GM21390 (cell line): ENCODE data around the gene TAF4B.
A peak's percentile ranks its signal among the peaks of the same experiment; 100 is the strongest.
"Not testable (repeated sequence)": the region's sequence is repeated elsewhere in the genome, so short reads cannot be mapped to it uniquely, and the experiment has no call there.

ENCODE experiments used
- ATAC-seq: cut with Tn5 transposase; IDR thresholded peaks from one replicate; pipeline ENCODE4 v1.9.1; 2021; ENCODE audit not compliant: unreplicated experiment

Gene TAF4B

DNA sequence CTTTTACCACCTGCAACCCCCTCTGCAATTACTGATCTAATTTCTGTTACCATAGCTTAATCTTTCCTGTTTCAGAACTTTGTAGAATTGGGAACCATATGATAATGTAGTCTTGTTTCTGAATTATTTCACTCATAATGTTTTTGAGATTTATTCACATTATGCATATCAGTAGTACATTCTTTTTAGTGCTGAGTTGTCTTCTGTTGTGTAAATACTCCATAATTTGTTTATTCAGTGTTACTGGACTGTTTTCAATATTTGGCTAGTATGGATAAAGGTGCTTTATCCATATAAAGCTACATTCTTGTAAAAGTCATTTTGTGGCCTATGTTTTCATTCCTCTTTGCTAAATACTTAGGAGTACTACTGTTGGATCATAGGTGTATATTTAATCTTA lies 152.5 kb downstream of the TAF4B start:
- ATAC-seq, result no peak

GRCh38 chr18:26381555-26381954 lies 155.3 kb downstream of the TAF4B start:
- ATAC-seq, result not testable (repeated sequence)

DNA sequence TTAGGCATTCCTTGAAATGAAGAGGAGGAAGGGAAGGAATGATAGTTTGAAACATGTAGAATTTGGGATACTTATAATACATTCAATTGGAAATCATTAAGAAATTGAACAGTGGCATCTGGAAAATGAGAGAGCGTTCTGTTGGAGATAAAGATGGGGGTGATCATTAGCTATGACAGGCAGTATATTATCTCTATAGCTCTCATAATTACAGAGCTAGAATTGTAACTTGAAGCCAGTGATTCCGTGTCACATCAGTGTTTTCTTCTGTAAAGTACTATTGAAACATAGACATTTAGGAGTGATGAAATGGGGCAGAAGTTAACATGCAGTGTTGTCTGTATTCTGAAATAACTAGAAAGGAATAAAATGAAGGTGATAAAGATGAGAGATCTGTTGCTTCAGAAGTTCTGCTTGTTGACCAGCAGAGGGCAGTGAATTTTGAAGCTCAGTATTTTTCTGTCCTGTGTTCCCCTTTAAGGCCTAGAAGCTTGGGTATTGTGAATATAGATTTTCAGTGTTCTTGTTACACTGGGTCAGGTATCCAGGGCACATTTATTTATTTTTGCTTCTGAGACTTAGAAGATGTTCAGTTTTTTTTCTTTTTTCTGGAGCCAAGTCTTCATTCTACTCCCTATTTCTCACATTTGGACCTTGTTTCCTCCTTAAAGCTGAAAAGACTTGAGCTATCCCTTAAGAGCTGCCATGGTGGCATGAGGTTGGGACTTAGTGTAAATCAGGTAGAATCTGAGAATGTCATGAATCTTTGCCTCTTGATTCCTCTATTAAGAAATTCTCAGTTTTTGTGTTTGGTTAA lies 157.4 kb downstream of the TAF4B start:
- ATAC-seq, result peak; percentile 88

DNA sequence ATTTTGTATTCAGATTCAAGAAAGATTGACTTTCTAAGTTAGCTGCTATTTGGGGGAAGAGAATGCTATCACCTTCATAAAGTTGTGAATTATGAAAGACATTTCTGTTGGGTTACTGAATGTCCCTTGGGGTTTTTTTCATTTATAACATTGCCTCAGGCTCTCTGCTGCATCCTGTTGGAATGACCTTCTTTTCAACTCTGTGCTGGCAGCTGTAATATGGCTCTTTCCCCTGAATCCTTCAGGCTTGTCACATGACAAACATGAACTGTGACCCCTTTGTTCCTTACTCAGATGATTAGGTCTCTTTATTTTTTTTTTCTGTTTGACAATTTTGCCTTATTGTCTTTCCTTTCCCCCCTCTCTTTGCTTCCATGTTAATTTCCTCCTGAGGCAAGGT lies 159.8 kb downstream of the TAF4B start:
- ATAC-seq, result no peak

- no peak for ATAC-seq
These were observed 160.2 kb downstream of the TAF4B start for GRCh38 chr18:26386441-26386840.

DNA sequence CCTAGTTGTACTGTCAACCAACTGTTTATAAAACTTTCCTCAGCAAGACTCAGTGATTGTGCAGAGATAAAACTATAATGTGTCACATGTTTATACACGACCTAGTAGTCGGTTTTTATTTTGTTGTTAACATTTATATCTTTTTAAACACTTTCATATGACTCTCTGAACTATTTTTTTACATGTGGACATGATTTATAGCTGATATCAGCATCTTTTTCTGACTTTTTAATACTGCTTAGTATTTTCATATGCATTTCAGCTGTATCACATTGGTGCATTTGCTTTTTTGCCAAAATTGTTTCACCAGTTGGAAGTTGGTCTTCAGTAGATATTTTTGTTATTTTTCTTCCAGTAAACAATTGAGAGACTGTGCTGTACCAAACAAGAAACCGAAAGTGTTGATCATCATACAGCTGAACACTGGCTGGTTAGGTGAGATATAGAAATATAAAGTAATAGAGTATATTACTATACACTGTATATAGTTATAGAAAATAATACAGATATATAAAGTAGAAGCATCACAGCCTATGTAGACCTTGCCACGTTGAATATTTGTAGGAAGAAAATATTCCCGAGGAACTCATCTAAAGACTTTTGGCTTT lies 167.9 kb downstream of the TAF4B start:
- ATAC-seq, result no peak

GRCh38 chr18:26397019-26397418 lies 170.8 kb downstream of the TAF4B start:
- no peak for ATAC-seq

GRCh38 chr18:26403491-26403890 lies 177.2 kb downstream of the TAF4B start:
- ATAC-seq, result no peak

- ATAC-seq, result peak; percentile 82
These were observed 179.1 kb downstream of the TAF4B start for GRCh38 chr18:26405190-26405801.

DNA sequence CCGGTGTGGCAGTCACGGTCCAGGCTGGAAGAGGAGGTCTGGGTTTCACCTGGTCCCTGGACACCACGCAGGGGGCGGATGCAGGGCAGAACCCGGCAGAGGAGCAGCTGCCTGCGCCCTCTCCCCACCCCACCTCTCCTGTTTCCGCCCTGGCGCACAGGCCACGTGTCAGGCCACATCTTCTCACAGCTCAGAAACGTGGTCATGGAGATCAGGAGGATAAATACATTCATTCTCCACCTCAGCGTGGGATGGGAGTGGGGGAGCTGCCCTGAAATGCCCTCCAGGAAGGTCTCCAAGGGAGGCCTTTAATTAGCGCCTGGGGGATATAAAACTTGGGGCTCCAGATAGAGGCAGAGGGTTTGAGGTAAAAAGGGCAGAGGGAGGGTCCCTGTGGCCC lies 180.1 kb downstream of the TAF4B start:
- ATAC-seq, result no peak

DNA sequence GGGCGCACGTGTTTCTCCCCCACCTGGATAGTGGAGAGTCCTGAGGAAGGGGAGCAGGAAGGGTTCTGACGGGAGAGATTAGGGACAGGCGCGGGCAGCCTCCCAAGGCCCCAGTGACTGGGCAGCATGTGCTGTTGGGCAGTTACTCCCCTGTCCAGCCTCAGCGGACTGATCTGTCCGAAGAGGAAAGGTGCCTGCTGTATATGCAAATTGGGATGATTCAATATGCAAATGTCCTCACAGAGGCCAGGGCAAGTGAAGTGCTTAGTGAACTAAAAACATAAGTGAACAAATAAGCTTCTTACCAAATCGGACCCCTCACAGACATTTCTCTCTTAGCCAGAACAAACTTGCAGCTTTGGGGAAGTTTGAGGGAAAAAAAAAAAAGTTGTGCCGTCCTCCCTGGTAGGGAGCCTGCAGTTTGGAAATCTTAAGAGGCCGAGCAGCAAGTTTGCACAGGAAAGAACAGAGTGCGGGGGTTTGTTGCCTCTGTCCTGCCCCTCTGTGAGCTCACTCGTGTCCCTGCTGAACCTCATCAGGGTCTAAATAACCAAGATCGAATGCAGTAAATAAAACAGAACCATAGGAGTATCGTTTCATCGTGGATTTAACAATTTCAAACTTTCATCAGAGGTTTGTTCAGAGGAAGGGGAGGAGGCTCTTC lies 180.7 kb downstream of the TAF4B start:
- ATAC-seq, result no peak

- no peak for ATAC-seq
These were observed 181.7 kb downstream of the TAF4B start for GRCh38 chr18:26407736-26408601.

DNA sequence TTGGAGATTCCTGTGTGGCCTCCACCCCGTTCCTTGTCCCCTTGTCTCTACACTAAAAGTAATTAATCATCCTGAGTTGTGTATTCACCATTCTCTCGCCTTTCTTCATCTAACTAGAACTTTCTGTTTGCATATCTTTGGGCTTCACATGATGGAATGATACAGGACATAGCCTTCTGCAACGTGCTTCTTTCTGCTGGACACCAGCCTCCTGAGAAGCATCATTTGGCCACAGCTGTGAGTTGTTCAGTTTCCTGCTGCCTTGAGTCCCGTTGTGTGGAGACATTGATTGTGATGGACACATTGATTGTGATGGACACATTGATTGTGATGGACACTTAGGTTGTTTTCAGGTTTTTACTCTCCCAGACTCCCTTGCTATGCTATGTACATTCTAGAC lies 182.8 kb downstream of the TAF4B start:
- ATAC-seq, result no peak

- no peak for ATAC-seq
These were observed 188.7 kb downstream of the TAF4B start for GRCh38 chr18:26414901-26415440.

GRCh38 chr18:26415631-26416030 lies 189.4 kb downstream of the TAF4B start:
- ATAC-seq, result no peak

- ATAC-seq, result no peak
These were observed 190.5 kb downstream of the TAF4B start for GRCh38 chr18:26416652-26417150.

GRCh38 chr18:26417190-26417589 lies 190.9 kb downstream of the TAF4B start:
- ATAC-seq, result no peak

DNA sequence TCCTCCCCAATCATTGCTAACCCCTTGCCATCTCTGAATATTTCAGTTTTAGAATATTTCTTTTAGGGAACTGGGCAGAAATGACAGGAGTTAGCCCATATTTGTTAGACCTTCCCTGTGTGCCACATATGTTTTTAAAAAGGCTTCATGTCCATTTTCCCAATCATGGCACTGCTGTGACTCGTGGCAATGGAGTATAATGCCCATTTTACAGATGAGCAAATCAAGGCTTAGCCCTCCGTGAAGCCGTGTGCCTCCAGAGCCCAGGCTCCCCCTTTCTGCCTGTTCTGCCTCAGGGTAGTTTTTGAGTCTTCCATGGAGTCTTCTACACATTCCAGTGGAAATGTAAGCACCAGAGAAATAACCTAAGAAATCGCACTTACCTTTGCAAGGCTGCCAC lies 192.0 kb downstream of the TAF4B start:
- no peak for ATAC-seq

- ATAC-seq, result no peak
These were observed 193.5 kb downstream of the TAF4B start for GRCh38 chr18:26419746-26420145.

- ATAC-seq, result no peak
These were observed 195.3 kb downstream of the TAF4B start for GRCh38 chr18:26421503-26421902.
